Psoas muscle (tissue), 8 donors: Measurements from ENCODE around the gene AIG1. TPM values are rescaled to one million over a fixed set of nuclear protein-coding genes. Genes with fewer than 3 reads are reported as not detected.

Source experiments
- ATAC-seq, 4 donors: fragments of 200-7000 bp; cut with Tn5 transposase; one replicate each; pipeline ENCODE4 v1.9.1; 2020; ENCODE audit warnings: moderate library complexity in 3 of 4, mild to moderate bottlenecking in 2 of 4
- DNase-seq, 2 donors: peaks; one replicate each; pipeline ENCODE4 v3.0.0-alpha.2; 2020
- H3K27ac ChIP-seq: fragments of 200-600 bp; one replicate; pipeline ENCODE4 v1.8.0; 2022
- H3K27me3 ChIP-seq, 3 donors: fragments of 200-600 bp in 1 of 3; one replicate each; pipeline versions ENCODE4 v1.6.1 to v1.8.0; 2013 to 2022; ENCODE audit warnings: low read length in 2 of 3, mild to moderate bottlenecking in 2 of 3, moderate library complexity in 1 of 3; ENCODE audit not compliant: insufficient read depth in 3 of 3
- H3K36me3 ChIP-seq, 2 donors: fragments of 200-600 bp in 1 of 2; one replicate each; pipeline versions ENCODE4 v1.6.1 to v1.8.0; 2013 to 2022; ENCODE audit warnings: low read depth in 1 of 2, mild to moderate bottlenecking in 1 of 2, moderate library complexity in 1 of 2; ENCODE audit not compliant: insufficient read depth in 1 of 2
- H3K4me1 ChIP-seq: fragments of 200-600 bp; one replicate; pipeline ENCODE4 v1.8.0; 2022
- H3K4me3 ChIP-seq: fragments of 200-600 bp; one replicate; pipeline ENCODE4 v1.8.0; 2022; ENCODE audit warnings: mild to moderate bottlenecking
- H3K9me3 ChIP-seq: fragments of 200-600 bp; one replicate; pipeline ENCODE4 v1.8.0; 2022
- CTCF ChIP-seq: fragments of 200-600 bp; IDR thresholded peaks from one replicate; pipeline ENCODE4 v1.8.0; 2022; ENCODE audit warnings: antibody characterized with exemption
- WGBS, 3 donors: extraction: QIAGEN DNeasy Blood & Tissue Kit; methylation state at CpG; one replicate each; pipeline versions ENCODE4 v1.1.6 to v1.1.7; 2013; 5-methylcytosine and 5-hydroxymethylcytosine counted together
- intact Hi-C, 2 donors: fragments of 100-400 bp; cut with DNase I; formaldehyde crosslinking; loops; one replicate each; pipeline versions ENCODE4 v1.11.0 to v1.14.2; 2022
- polyA plus RNA-seq, 3 donors: library from polyadenylated mRNA; stranded (reverse); fragments of 200-250 nt; gene quantifications; one replicate each; pipeline ENCODE4 v1.2.3, GENCODE V29; 2013
- total RNA-seq, 4 donors: library from RNA; stranded (reverse); fragmentation: NEBNext Ultra II Directional in 2 of 4; extraction: Animal tissue kit (Norgen Biotek cat#: 25700) in 2 of 4; gene quantifications; one replicate each; pipeline versions ENCODE4 v1.2.1 to v1.2.4, GENCODE V29; 2021 to 2023
- donor health status: healthy with polysubstance abuse.
- donor health status: DM: no; HTN: no; CAD: no; lungs with moderate emphysema.
- donor health status: Bipolar disorder and iron deficiency.
- donor health status: healthy.
- donor health status: DM: yes; HTN: yes; CAD: no.
- donor health status: DM: no; HTN: no; CAD: no.
- donor health status: DM: no; HTN: no; CAD: no.
- donor health status: DM: yes; HTN: yes; CAD: no.

AIG1 gene
- total and polyA plus RNA-seq, 7 donors = 4.0 to 24.6 (median 5.8) TPM

GRCh38 chr6:143328876-143329275 is 268.2 kb downstream of the AIG1 start:
- intact Hi-C loops = no loop called here
- Histone ChIP-seq H3K27me3 (no peaks in the 10 kb centered on the region), H3K36me3 (peaks cover 3 to 7% of the 10 kb centered on the region in 2 donors), H3K27ac (no peak overlapping the region), H3K9me3 (no peaks in the 10 kb centered on the region), H3K4me3 (no peak overlapping the region), H3K4me1 (no peaks in the 10 kb centered on the region)
- 90 to 96% (median 91%) methylated on average over 1 of the region's 1 CpG for WGBS, 3 donors
- no peak for TF ChIP-seq CTCF
- no peak for DNase-seq
- no peak for ATAC-seq

GRCh38 chr6:143329323-143329722 is 268.6 kb downstream of the AIG1 start:
- no peak for TF ChIP-seq CTCF
- WGBS, 3 donors = 90 to 94% (median 91%) methylated on average over 3 of the region's 3 CpGs

GRCh38 chr6:143331362-143331761 is 270.7 kb downstream of the AIG1 start:
- no peaks in the 10 kb centered on the region for H3K9me3 ChIP-seq
- peaks cover 7 to 11% of the 10 kb centered on the region in 2 donors for H3K36me3 ChIP-seq
- intact Hi-C loops = no loop called here
- TF ChIP-seq CTCF = no peak
- H3K4me3 ChIP-seq = no peak overlapping the region
- H3K4me1 ChIP-seq = no peaks in the 10 kb centered on the region
- 98 to 99% (median 98%) methylated on average over 2 of the region's 2 CpGs for WGBS, 3 donors
- no peaks in the 10 kb centered on the region for H3K27me3 ChIP-seq
- DNase-seq (no peak), ATAC-seq (no peak)
- no peak overlapping the region for H3K27ac ChIP-seq

More at GRCh38 chr6:143329323-143329722, 268.6 kb downstream of the AIG1 start:
- DNase-seq (no peak), ATAC-seq (no peak)
- H3K36me3 ChIP-seq = peaks cover 7 to 11% of the 10 kb centered on the region in 2 donors
- H3K27ac ChIP-seq = no peak overlapping the region
- intact Hi-C loops = no loop called here
- no peaks in the 10 kb centered on the region for H3K9me3 ChIP-seq
- no peaks in the 10 kb centered on the region for H3K27me3 ChIP-seq
- no peak overlapping the region for H3K4me3 ChIP-seq
- no peaks in the 10 kb centered on the region for H3K4me1 ChIP-seq

GRCh38 chr6:143332153-143332845 is 271.6 kb downstream of the AIG1 start:
- no peak for TF ChIP-seq CTCF
- Histone ChIP-seq H3K9me3 (no peaks in the 10 kb centered on the region), H3K4me3 (no peak overlapping the region), H3K36me3 (peaks cover 7 to 11% of the 10 kb centered on the region in 2 donors), H3K27me3 (no peaks in the 10 kb centered on the region), H3K4me1 (no peaks in the 10 kb centered on the region), H3K27ac (no peak overlapping the region)
- ATAC-seq (no peak), DNase-seq (no peak)
- intact Hi-C loops = no loop called here
- 47 to 79% (median 59%) methylated on average over 1 of the region's 1 CpG for WGBS, 3 donors

GRCh38 chr6:143333081-143333480 is 272.4 kb downstream of the AIG1 start:
- H3K27me3 ChIP-seq = no peaks in the 10 kb centered on the region
- ATAC-seq = no peak
- no peak for TF ChIP-seq CTCF
- no peaks in the 10 kb centered on the region for H3K9me3 ChIP-seq
- 83 to 90% (median 83%) methylated on average over 2 of the region's 2 CpGs for WGBS, 3 donors
- DNase-seq = no peak
- H3K27ac ChIP-seq = no peak overlapping the region
- no peak overlapping the region for H3K4me3 ChIP-seq
- H3K4me1 ChIP-seq = no peaks in the 10 kb centered on the region
- H3K36me3 ChIP-seq = peaks cover 7 to 11% of the 10 kb centered on the region in 2 donors
- intact Hi-C loops = no loop called here
